CD4-positive, alpha-beta T cell treated with Interleukin-12 subunit alpha and Interleukin-12 subunit beta, for 1 hour (primary cell): ENCODE results near the gene PLAAT3.
"Not testable (repeated sequence)": the region's sequence is repeated elsewhere in the genome, so short reads cannot be mapped to it uniquely, and the experiment has no call there.

Experiments used
- DNase-seq: peaks from one replicate; pipeline ENCODE4 v3.0.0-alpha.2; 2020

PLAAT3 gene

DNA sequence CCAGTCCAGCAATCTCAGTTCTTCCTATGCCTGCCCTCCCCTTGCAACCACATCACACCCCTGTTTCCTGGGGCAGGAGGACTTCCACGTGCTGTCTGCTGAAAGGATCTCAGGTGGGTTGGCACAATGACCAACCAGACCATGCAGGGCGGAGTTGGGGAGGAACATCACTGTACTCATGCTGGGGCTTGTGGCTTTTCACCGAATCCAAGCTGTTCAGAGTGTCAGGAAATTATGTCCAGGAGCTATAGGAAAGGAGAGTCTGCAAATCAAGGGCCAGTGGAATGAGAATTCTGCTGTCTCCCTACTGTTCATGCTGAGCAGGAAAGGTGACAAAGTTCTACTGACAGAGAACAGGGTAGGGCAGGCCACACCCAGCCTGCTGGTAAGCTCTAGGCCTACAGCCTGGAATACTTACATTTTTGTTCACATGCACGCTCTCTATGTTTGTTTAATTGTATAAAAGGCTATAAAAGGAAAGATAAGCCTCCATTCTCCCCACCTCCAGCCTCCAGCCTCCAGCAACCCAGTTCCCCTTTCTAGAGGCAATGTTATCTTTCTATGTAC lies 49.4 kb downstream of the PLAAT3 start:
- no peak for DNase-seq

DNA sequence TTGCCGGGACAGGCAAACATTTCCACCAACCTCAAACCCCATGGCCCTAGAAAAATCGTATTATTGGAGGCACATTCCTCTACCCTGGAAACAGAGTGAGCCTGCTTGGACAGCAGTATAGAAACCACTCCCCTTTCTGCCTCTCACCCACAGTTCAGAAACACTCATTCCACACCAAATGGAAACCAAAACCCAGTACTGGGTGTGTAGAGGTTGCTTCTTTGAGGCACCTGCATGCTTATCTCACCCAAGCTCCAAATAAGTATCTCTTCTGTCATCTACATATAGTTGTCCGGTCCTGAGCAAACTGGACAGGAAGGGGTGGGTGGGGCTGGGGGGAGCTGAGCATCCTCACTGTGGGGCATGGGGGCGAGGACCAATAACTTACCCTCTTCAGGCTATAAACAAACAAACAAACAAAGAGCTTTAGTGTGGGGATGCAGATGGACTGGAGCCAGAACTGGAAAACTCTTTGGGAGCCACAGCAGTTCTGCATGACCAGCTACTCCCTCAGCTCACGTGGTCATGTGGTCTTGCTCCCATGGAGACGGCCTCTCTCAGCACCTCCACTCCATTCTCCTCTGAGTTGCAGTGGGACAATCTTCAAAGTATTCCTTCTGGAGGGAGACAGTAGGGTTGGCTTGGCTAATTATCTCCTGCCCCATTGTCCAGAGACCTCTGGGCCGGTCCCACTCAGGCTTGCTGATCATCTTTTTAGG lies 50.0 kb downstream of the PLAAT3 start:
- DNase-seq: peak; percentile 51

DNA sequence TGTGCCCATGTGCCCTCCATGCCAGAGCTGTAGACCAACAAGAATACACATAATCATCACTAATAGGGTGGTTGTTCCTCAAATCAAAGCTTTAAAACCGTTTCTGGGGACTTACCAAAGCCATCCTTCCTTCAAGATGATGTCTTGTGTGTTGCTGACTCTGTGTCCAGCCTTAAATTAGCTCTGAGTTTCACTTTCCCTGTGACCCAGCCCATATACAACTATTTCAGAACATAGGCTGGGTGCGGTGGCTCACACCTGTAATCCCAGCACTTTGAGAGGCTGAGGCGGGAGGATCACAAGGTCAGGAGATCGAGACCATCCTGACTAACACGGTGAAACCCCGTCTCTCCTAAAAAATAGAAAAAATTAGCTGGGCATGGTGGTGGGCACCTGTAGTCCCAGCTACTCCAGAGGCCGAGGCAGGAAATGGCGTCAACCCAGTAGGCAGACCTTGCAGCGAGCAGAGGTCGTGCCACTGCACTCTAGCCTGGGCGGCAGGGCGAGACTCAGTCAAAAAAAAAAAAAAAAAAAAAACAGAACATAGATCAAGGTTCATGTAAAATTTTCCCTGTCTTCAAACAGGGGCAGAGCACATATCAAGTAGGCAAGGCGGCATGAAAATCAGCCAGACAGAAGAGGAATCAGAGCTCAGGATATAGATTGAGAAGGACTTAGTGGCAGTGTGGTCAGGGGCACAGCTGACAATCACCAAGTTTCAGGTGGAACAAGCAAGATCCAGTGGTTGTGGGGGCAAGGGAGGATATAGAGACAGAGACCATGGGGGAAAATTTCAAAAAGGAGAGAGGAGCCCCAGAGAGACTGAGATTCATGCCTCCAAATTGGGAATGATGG lies 50.8 kb downstream of the PLAAT3 start, which contains the start of gene PLAAT2:
Gene PLAAT2 (minus strand): TSS at position 179 of the 855 bp plus-strand sequence. CDS start 55 bp downstream, at position 124.
- DNase-seq: no peak

DNA sequence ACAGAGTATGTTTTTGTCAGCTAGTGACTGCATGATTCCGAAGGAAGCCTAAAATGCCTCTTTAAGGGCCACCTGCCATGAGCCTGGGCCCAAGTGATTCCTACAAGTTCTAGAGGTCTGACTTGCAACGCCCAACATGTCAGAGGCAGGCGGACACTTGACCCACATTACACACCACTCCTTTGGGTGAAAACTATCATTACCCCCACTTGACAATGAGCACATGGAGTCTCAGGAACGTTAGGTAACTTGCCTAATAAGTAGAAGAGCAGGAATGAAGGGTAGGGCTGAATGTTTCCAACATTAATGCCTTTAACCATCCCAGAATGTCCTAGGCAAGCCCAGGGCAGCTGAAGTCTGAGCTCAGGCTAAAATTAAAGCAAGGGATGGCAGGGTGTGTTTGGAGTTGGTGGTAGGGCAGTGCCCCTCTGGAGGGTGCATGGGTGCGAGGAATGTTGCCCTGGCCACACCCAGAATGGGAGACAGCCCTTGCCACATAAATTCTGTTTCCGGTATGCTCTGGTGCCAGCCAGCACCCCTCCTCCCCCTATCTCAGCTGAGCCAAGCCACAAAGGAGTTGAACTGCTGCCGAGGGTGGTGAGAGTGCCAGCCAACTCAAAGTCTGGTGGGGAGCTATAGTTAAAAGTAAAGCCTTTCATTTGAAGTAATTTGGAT lies 53.6 kb downstream of the PLAAT3 start:
- DNase-seq: peak; percentile 55

DNA sequence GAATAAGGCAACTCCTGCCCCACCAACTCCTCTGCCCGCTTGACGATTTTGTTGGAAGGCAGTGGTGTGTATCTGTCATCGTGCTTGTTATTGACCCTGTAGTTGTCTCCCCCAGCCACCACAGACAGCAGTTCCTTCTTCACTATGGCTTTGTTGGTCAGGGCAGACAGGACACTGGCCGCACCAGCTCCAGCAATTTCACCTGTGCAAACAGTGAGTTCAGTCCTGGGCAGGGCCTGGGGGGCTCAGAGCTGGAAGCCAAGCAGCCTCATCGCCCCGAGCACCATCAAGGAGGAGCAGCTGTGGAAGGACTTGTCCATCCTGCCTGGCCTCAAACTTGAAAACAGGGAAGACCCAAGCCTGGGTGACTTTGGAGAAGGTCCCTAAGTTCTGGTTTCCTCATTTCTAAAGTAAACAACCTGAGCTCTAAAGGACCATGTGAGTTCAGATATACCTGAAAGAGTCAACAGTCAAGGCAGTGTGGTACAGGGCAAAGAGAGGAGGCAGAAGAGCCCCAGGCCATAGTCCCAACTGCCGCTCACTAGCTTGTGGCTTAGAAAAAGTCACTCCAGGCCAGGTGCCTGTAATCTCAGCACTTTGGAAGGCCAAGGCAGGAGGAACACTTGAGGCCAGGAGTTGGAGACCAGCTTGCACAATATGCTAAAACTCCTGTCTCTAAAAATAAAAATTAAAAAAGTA lies 55.6 kb downstream of the PLAAT3 start:
- DNase-seq: no peak

DNA sequence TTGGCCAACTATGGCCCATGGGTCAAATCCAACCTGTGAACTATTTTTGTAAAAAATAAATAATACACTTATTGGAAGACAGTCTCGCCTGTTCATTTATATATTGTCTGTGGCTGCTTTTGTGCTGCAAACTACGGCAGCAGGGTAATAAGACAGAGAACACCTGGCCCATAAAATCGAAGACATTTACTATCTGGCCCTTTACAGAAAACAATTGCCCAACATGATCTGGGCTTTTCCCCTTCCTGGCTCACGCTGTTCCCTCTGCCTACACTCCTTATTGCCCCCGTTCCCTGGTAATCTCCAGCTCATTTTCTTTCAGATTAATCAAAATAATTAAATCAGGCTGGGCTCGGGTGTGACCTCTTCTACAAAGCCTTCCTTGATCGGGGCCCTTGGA lies 56.7 kb downstream of the PLAAT3 start:
- DNase-seq: no peak

DNA sequence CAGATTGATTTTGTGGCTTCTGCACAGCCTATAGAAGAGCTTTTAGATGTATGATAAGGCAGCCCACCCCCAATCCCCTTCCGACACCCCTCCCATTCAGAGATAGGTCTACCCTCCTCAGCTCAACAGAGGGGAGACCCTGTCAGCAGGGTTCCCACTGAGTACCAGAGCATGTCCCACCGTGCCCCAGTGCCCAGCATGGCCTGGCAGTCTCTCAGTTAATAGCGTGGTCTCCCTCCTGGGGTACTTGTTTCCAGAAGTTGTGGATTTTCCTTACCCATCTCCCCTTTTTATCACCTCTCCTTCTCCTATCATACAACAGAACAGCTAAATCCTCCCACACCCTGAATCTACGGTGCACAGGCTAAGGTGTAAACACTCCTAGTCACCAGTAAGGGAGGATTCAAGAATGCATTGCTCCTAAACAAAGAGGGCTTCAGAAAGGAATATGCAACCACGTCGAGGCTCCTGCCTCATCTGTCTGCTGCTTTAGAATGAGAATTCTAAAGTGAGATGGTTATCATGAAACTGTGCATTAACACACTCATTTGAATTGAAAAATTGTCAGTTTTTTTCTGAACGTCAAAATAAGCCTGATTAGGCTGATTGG lies 57.7 kb downstream of the PLAAT3 start:
- no peak for DNase-seq

DNA sequence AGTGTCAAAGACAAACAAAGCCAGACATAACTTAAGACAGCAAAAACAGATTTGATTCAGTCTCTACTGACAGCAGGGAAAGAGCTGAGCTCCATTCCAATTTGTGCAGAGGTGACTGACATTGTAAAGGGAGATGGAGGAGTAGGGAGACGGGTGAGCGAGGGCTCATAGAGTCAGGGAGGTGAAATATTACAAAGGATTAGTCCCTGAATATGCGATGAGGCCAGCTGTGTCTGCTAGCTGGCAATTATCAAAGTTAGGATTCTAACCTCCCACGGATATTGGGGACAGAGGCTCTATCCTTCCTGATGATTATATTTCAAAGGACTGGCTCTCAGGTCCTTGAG lies 59.4 kb downstream of the PLAAT3 start:
- no peak for DNase-seq

DNA sequence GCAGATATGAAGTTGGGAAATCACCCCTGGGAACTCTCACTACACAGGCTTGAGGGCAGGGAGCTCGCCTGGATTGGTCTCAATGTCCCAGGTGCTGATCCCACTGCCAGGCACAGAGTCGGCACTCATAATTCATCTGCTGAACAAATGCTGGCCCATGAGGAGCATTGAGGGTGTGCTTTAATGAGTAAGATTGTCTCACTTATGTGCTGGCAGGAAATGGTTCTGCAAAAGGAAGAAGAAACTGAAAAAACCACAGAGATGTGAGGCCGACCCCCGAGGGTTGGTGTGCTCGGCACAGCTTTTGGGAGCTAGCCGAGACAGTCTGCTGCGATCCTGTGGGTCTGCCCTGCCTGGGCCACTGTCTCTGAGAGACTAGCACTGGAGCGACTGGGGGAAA lies 60.5 kb downstream of the PLAAT3 start:
- peak; percentile 74 for DNase-seq

DNA sequence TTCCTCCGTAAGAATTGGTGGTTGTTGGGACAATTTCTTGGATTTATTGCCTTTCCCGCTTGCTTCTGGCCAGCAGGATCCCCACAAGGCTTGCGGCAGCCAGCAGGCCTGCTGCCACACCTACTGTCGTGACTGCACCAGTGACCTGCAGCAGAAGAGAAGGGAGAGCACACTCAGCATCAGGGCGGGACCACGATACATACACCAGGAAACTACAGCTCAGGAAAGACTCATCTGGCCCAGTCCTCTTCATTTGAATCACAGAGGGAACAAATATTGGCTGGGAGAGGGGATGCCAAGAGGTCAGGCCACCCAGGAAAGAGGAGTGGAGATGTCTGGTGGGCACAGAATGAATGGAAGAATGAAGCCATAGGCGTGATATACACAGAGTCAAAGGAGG lies 61.3 kb downstream of the PLAAT3 start:
- no peak for DNase-seq

DNA sequence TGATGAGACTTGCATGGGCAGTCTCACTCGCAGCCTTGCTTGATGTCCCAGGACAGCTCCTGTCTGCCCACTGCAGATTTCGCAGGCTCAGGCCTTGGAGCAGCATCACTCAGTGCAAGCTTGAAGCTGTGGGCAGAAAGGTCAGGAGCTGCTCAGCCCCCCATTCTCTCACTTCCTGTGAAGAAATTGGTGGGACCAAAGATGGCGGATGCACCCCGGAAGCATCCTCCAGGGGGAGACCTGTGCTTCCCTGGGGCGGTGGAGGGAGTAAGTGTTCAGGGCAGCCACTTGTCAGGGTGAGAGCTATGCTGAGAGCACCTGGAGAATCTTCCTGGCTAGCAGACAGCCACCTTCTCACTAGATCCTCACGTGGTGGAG lies 62.4 kb downstream of the PLAAT3 start:
- peak; percentile 41 for DNase-seq

DNA sequence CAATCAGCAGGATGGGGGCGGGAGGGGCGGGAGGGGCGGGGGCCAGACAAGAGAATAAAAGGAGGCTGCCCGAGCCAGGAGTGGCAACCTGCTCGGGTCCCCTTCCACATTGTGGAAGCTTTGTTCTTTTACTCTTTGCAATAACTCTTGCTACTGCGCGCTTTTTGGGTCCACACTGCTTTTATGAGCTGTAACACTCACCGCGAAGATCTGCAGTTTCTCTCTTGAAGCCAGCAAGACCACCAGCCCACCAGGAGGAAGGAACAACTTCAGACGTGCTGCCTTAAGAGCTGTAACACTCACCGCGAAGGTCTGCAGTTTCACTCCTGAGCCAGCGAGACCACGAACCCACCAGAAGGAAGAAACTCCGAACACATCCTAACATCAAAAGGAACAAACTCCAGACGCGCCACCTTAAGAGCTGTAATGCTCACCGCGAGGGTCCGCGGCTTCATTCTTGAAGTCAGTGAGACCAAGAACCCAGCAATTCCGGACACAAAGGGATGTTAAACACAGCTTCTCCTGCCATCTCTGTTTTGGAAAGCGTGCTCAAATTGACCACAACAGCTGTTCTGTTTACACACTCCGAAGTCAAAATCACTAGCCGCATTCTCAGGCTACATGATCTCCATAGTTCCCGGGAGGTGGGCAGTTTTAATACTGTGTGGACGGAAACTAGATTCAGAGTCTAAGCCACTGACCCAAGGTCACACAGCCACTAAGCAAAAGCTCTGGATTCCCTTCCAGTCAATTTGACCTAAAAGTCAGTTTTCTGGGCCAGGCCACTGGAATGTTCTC lies 62.9 kb downstream of the PLAAT3 start:
- DNase-seq: peak; percentile 57

DNA sequence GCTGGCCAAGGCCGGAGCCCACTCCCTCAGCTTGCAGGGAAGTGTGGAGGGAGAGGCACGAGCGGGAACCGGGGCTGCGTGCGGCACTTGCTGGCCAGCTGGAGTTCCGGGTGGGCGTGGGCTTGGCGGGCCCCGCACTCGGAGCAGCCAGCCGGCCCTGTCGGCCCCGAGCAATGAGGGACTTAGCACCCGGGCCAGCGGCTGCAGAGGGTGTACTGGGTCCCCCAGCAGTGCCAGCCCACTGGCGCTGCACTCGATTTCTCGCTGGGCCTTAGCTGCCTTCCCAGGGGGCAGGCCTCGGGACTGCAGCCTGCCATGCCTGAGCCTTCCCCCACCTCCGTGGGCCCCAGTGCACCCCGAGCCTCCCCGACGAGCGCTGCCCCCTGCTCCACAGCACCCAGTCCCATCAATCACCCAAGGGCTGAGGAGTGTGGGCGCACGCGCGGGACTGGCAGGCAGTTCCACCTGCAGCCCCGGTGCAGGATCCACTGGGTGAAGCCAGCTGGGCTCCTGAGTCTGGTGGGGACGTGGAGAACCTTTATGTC lies 64.0 kb downstream of the PLAAT3 start:
- DNase-seq: not testable (repeated sequence)

DNA sequence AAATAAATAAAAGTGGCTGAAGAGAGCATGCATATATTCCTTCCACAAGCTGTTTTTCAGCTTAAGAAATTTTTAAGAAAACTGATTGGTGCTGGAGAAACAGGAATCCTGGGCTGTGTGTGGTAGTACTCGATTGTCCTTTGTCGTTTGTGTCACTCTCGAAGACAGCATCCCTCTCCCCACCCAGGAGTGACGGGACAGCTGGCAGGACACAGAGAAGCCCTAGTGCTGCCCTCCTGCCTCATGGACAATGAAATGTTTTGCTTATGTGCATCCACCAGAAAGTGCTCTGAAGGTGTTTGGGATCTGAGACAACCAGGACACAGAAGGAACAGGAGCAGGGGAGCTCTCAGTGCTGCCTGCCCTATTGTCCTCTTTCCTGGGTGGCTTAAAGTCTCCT lies 64.8 kb downstream of the PLAAT3 start:
- DNase-seq: no peak

DNA sequence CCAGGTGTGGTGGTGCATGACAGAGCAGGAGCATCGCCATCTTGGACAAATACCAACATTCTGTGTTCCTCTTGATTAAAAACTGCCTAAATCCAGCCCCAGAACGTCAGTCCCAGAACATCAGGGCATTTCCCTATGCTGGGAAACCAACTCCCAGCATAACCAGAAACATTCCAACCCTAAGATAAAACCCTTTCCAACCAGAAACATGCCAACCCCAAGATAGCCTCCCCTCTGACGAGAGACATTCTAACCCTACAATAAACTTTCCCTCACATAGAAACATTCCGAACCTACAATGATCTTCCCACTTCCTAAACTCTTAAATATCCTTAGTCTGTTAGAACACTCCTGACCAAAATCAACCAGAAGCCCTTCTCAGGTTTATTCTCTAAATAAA lies 66.1 kb downstream of the PLAAT3 start:
- DNase-seq: no peak

DNA sequence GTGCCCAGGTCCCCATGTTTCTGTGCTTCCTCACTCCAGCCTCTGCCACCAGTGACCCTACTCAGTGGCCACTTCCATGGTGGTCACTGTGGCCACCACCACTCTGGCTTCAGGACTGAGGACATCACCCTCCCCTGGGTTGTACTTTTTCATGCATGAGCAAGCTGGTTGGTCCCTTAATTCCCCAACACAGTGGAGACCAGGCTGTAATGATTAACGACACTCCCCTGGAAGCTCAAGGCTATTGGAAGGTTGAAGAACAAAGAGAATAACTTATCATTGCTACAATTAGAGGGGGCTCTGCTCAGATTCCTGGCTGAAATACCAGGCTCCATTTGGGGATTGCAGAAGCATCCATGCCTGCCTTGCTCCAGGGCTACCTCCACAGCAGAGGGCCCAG lies 67.2 kb downstream of the PLAAT3 start:
- DNase-seq: no peak

DNA sequence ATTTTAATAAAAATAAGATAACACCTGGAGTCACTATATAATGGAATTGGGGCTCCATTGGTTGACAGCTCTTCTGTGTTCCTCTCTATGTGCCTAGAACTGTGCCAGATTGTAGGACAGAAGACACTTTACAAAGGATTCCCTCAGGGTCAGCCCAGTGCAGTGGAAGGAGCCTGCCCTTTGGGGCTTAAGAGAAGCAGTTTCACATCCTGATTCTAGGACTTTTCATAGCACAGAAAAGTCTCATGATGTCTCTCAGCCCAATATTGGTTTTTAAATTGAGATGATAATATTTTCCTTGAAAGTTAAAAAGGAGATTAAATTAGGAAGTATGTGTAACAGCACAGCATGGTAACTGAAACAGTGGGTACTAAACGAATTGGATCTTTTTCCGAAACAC lies 70.5 kb downstream of the PLAAT3 start:
- DNase-seq: no peak

DNA sequence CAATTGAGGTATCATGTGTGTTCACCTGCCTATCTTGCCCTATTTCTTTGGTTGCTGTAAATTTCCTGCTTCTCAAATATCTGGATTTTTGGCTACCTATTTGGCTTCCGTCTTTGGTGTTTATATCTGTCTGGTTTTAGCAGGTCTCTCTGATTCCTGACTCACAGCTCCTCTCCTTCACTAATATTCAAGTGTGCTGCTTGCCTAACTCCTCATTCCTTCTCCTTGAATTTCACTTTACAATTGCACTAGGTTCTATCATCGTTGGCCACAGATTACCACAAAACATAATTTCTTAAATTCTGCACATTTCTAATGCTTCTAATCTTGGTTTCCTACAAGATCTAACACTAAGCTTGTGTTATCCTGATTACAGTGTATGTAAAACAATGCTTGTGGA lies 71.7 kb downstream of the PLAAT3 start:
- DNase-seq: not testable (repeated sequence)

DNA sequence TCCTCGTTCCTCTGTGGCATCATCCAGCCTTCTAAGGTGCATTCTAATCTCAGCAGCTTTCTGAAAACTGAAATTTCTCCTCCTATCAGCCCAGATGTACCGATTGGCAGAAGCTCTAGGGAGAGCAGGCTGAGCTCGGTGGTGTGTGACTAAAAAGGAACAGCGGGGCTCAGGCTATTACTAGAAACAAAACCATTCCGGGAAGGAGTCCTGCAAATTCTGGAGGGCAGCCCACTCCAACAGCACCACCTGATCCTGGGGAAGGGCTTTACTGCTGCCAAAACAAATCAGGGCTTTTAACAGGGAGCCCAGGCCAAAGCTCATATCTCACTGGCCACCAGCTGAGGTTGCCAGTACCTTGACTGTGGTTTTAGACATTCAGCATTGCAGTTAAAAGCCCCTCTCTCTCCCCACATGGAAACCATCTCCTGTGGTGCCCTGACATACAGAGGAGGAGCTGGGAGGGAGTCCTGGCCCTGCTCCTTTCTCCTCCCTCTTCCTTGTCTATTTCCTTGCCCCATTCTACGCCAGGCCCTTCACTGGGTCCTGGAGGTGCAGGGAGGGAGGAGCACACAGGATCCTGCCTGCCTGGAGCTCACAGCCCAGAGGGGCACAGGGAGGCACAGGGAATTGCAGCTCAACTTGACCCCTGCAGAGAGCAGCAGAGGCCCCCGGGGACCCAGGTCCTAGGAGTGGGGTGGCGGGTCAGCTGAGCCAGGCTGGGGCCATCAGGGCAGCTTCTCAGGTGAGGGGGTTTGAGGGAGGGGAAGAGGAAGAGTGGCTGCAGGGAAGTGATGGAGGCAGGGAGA lies 76.7 kb downstream of the PLAAT3 start:
- no peak for DNase-seq

DNA sequence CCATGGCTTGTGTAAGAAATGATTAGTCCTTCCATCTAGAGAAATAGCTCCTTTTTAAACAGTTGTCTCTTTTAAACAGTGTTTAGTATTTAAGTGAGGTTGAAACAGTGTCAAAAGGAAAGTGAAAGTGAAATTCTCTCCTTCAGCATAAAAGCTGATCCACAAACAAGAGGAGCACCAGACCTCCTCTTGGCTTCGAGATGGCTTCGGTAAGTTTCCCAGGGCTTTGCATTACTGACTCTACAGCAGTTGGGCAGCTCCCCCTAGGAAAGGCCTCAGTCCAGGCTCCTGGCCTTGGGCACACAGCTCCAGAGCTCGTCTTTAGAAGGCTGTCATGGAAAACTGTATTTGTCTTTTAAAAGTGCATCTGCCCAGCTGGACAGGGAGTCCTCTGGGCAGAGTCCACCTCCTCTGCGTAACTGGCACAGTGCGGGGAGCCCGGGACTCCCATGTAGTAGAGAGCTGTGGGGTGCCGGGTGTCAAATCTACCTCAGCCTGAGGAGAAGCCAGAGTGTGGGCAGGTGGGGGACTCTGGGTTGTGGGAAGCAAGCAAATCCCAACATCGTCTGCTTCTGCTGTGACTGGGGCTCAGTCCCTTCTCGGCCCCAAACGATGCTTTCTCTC lies 77.5 kb downstream of the PLAAT3 start, which contains the start of gene PLAAT4:
Gene PLAAT4 (plus strand): TSS at position 140 of the 624 bp plus-strand sequence. CDS start 61 bp downstream, at position 201.
- DNase-seq: peak; percentile 69
